Bronchial epithelial cell (primary cell): ENCODE data around the gene VSIR. TPM values are rescaled to one million over a fixed set of nuclear protein-coding genes. Genes with fewer than 3 reads are reported as not detected.

Source experiments
- DNase-seq: peaks from one replicate; pipeline ENCODE4 v3.0.0-alpha.2; 2010; ENCODE audit warnings: low read depth
- FAIRE-seq: peaks from 2 replicates; lab custom pipeline; 2011; peaks lifted over from hg19 to GRCh38; lab: Jason Lieb, UNC
- H3K27me3 ChIP-seq: 2 replicates; pipeline ENCODE4 v1.5.1; 2011; ENCODE audit warnings: low read length; ENCODE audit not compliant: control insufficient read depth, insufficient read depth
- H3K36me3 ChIP-seq: 2 replicates; pipeline ENCODE4 v1.5.1; 2011; ENCODE audit warnings: low read length; ENCODE audit not compliant: control insufficient read depth, insufficient read depth
- H3K4me3 ChIP-seq: 2 replicates; pipeline ENCODE4 v1.5.1; 2011; ENCODE audit warnings: mild to moderate bottlenecking, low read depth, low read length, control low read depth
- CTCF ChIP-seq: IDR thresholded peaks from 2 replicates; pipeline ENCODE4 v1.5.1; 2011; ENCODE audit warnings: mild to moderate bottlenecking, moderate library complexity, low read length, control low read depth, inconsistent platforms; ENCODE audit not compliant: insufficient read depth, severe bottlenecking
- total RNA-seq: library from RNA; depleted of rRNA; stranded (reverse); fragments of >200 nt; gene quantifications from 2 replicates; pipeline ENCODE4 v1.2.1, GENCODE V29; 2014

VSIR gene
- total RNA-seq, 1 donor from 2014 or later = 7.9 TPM

- TF ChIP-seq CTCF = no peak
- no peak overlapping the region for H3K4me3 ChIP-seq
- FAIRE-seq (no peak), DNase-seq (no peak)
- H3K27me3 ChIP-seq = no peaks in the 10 kb centered on the region
- no peaks in the 10 kb centered on the region for H3K36me3 ChIP-seq
Observed at GRCh38 chr10:71739358-71739900, 33.9 kb downstream of the VSIR start.

- DNase-seq (no peak), FAIRE-seq (no peak)
- Histone ChIP-seq H3K36me3 (no peaks in the 10 kb centered on the region), H3K4me3 (no peak overlapping the region), H3K27me3 (no peaks in the 10 kb centered on the region)
- TF ChIP-seq CTCF = no peak
Observed at GRCh38 chr10:71737834-71738197, 35.5 kb downstream of the VSIR start.

- DNase-seq = peak; percentile 31
- FAIRE-seq = peak; percentile 77
- no peaks in the 10 kb centered on the region for H3K27me3 ChIP-seq
- no peaks in the 10 kb centered on the region for H3K36me3 ChIP-seq
- H3K4me3 ChIP-seq = no peak overlapping the region
- no peak for TF ChIP-seq CTCF
Observed at GRCh38 chr10:71737001-71737833, 36.1 kb downstream of the VSIR start.

GRCh38 chr10:71736570-71736952 is 36.8 kb downstream of the VSIR start:
- Histone ChIP-seq H3K4me3 (no peak overlapping the region), H3K36me3 (no peaks in the 10 kb centered on the region), H3K27me3 (no peaks in the 10 kb centered on the region)
- DNase-seq (no peak), FAIRE-seq (no peak)
- no peak for TF ChIP-seq CTCF

GRCh38 chr10:71735709-71736569 is 37.4 kb downstream of the VSIR start:
- DNase-seq (no peak), FAIRE-seq (no peak)
- Histone ChIP-seq H3K27me3 (no peaks in the 10 kb centered on the region), H3K36me3 (no peaks in the 10 kb centered on the region), H3K4me3 (no peak overlapping the region)
- TF ChIP-seq CTCF = no peak
